B cell (primary cell): Measurements from ENCODE around the gene TRAF4.

Source experiments
- CTCF ChIP-seq: fragments of 200-600 bp; IDR thresholded peaks from one replicate; pipeline ENCODE4 v1.8.0; 2022; ENCODE audit warnings: antibody characterized with exemption, mild to moderate bottlenecking
- EZH2 ChIP-seq: IDR thresholded peaks from 2 replicates; pipeline ENCODE4 v1.6.1; 2012; ENCODE audit warnings: borderline replicate concordance, low read depth, mild to moderate bottlenecking, moderate library complexity, low read length; ENCODE audit not compliant: insufficient read depth, poor library complexity, severe bottlenecking

DNA sequence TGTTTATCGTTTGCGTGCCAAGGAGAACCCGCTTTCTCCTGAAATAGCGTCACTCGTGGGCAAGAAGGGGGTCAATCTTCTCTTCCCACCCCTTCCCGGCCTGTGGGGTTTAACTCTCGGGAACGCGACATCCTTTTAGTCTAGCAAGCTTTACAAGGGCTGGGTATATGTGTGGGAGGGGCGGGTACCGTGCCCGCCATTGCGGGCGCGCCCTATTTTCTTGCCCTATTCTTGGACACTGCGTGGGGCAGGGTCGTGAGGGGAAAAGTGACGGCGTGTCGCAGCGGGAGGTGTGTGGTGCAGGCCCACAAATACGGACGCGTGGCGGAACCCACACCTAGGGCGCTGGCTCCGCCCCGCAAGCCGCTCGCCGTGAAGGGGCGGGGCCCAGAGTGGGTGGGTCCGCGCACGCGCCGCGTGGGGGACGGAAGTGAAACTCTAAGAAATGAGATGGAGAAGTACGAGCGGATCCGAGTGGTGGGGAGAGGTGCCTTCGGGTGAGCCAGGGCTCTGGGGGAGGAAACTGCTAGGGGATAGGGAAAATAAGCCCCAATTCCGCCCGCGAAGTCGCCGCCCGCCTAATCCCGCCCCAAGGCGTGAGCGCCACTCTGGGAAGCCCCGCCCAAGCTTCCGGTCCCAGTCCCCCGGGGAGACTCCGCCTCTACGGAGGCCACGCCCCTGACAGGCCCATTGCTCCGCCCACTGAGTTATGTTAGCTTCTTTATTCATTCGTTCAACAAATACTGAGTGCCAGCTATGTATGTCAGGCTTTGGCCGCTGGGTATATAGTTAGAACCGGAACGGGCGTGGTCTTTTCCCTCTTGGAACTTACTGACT lies 15.2 kb upstream of the TRAF4 start, which contains the start of gene NEK8:
- TF ChIP-seq CTCF: no peak
- TF ChIP-seq EZH2: no peak
